HG03039 (cell line): Measurements from ENCODE around the gene ELOF1.

Experiments
- ATAC-seq: cut with Tn5 transposase; IDR thresholded peaks from one replicate; pipeline ENCODE4 v1.9.1; 2021; ENCODE audit warnings: mild to moderate bottlenecking, moderate library complexity; ENCODE audit not compliant: unreplicated experiment

The ELOF1 gene

GRCh38 chr19:11535792-11536595 lies 23.0 kb downstream of the ELOF1 start:
- ATAC-seq: peak; percentile 67

GRCh38 chr19:11534948-11535347 lies 24.1 kb downstream of the ELOF1 start:
- no peak for ATAC-seq

GRCh38 chr19:11534538-11534937 lies 24.5 kb downstream of the ELOF1 start:
- ATAC-seq: no peak

GRCh38 chr19:11530432-11530831 lies 28.6 kb downstream of the ELOF1 start:
- ATAC-seq: no peak

GRCh38 chr19:11528551-11529341 lies 30.3 kb downstream of the ELOF1 start, which contains the start of gene ECSIT:
Gene ECSIT, minus strand, starts transcription at chr19:11529134. Its CDS starts 9,964 bp downstream, at chr19:11519170.
- peak; percentile 92 for ATAC-seq

- ATAC-seq: no peak
These were observed 39.9 kb downstream of the ELOF1 start for GRCh38 chr19:11519138-11519537.

- no peak for ATAC-seq
These were observed 45.1 kb downstream of the ELOF1 start for GRCh38 chr19:11513946-11514345.

GRCh38 chr19:11510444-11510843 lies 48.6 kb downstream of the ELOF1 start:
- ATAC-seq: no peak

GRCh38 chr19:11507370-11508078 lies 51.5 kb downstream of the ELOF1 start:
- no peak for ATAC-seq

- no peak for ATAC-seq
These were observed 52.1 kb downstream of the ELOF1 start for GRCh38 chr19:11506967-11507366.

GRCh38 chr19:11506101-11506555 lies 52.9 kb downstream of the ELOF1 start:
- peak; percentile 19 for ATAC-seq

GRCh38 chr19:11505504-11506100 lies 53.4 kb downstream of the ELOF1 start, which contains the start of gene ZNF653:
Gene ZNF653, minus strand, starts transcription at chr19:11505839. Its CDS starts 53 bp downstream, at chr19:11505786.
- peak; percentile 41 for ATAC-seq

- ATAC-seq: peak; percentile 86
These were observed 54.0 kb downstream of the ELOF1 start for GRCh38 chr19:11505032-11505503.

GRCh38 chr19:11504502-11505031 lies 54.5 kb downstream of the ELOF1 start:
- no peak for ATAC-seq
